HFFc6 (cell line): ENCODE data around the gene DEGS1. TPM values are rescaled to one million over a fixed set of nuclear protein-coding genes. Genes with fewer than 3 reads are reported as not detected.

ENCODE experiments used
- DNase-seq: peaks from one replicate; pipeline ENCODE4 v3.0.0-alpha.2; 2018
- H3K27ac Mint-ChIP-seq: 2 replicates; pipeline ENCODE4 v1.8.0; 2020; ENCODE audit warnings: mild to moderate bottlenecking, mixed read lengths
- H3K27me3 Mint-ChIP-seq: 2 replicates; pipeline ENCODE4 v1.8.0; 2021; ENCODE audit warnings: mild to moderate bottlenecking, moderate library complexity, mixed read lengths; ENCODE audit not compliant: insufficient read depth
- H3K36me3 Mint-ChIP-seq: 2 replicates; pipeline ENCODE4 v1.8.0; 2021; ENCODE audit warnings: low read depth, mixed read lengths
- H3K4me1 Mint-ChIP-seq: 2 replicates; pipeline ENCODE4 v1.8.0; 2020; ENCODE audit warnings: low read depth, mixed read lengths
- H3K4me3 Mint-ChIP-seq: 2 replicates; pipeline ENCODE4 v1.8.0; 2020; ENCODE audit warnings: mild to moderate bottlenecking, moderate library complexity, mixed read lengths
- H3K9me3 Mint-ChIP-seq: 2 replicates; pipeline ENCODE4 v1.8.0; 2020; ENCODE audit warnings: mild to moderate bottlenecking, mixed read lengths
- total RNA-seq, 6 experiments: library from RNA; stranded (reverse); fragmentation: NEBNext Ultra II Directional; extraction: Animal tissue kit (Norgen Biotek cat#: 25700); gene quantifications; 2 replicates in 1 of 6; 3 replicates in 5 of 6; pipeline ENCODE4 v1.2.3, GENCODE V29; 2021
- TF ChIP-seq, protein P1 (sequence below): fragments of 200-600 bp; sonication (generic); IDR thresholded peaks from 2 replicates; pipeline ENCODE4 v1.5.0; 2021; ENCODE audit warnings: antibody characterized with exemption, mild to moderate bottlenecking

The DEGS1 gene
- total RNA-seq, 6 experiments from 2014 or later = 130 to 189 (median 145) TPM

DNA sequence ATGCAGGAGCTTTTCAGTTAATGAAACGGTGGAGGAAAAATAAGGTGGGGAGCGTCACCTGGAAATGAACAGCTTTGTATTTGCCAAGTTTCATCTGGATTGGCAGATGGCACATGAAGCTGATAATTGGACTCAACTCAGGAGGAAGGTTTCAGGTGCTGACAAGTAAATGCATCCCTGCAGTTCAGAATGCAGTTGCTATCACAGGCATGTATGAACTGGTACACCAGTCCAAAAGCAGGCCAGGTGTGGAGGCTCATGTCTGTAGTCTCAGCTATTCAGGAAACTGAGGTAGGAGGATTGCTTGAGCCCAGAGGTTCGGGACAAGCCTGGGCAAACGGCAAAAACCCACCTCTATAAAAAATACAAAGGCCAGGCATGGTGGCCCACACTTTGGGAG, 15.5 kb downstream of the DEGS1 start:
- Mint-ChIP-seq H3K27me3 (peaks cover 1% of the 10 kb centered on the region; the same call in 1 of the 2 replicates), H3K27ac (no peak overlapping the region), H3K9me3 (no peaks in the 10 kb centered on the region), H3K4me3 (no peak overlapping the region), H3K36me3 (peaks cover 10% of the 10 kb centered on the region), H3K4me1 (peaks cover 21% of the 10 kb centered on the region)
- DNase-seq = no peak
- TF ChIP-seq, protein P1, sequence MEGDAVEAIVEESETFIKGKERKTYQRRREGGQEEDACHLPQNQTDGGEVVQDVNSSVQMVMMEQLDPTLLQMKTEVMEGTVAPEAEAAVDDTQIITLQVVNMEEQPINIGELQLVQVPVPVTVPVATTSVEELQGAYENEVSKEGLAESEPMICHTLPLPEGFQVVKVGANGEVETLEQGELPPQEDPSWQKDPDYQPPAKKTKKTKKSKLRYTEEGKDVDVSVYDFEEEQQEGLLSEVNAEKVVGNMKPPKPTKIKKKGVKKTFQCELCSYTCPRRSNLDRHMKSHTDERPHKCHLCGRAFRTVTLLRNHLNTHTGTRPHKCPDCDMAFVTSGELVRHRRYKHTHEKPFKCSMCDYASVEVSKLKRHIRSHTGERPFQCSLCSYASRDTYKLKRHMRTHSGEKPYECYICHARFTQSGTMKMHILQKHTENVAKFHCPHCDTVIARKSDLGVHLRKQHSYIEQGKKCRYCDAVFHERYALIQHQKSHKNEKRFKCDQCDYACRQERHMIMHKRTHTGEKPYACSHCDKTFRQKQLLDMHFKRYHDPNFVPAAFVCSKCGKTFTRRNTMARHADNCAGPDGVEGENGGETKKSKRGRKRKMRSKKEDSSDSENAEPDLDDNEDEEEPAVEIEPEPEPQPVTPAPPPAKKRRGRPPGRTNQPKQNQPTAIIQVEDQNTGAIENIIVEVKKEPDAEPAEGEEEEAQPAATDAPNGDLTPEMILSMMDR = no peak

DNA sequence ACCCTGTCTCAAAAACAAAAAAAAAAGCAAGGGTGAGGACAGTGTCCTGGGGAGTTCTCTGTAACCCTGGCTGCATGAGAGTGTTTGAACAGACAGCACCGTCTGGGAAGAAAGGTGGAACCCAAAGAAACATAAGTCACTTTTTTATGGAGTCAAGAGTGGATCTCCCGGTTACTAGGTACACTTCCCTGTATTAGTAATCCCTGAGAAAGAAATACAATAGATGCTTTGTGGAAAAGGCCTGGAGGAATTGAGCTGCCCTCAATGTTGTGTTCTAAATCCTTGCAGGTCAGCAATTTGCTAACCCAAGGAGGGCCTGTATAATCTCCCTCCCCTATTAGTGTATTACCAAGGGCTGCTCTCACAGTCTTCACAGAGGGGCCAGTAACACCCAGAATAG, 16.6 kb downstream of the DEGS1 start:
- Mint-ChIP-seq H3K4me3 (no peak overlapping the region), H3K9me3 (no peaks in the 10 kb centered on the region), H3K36me3 (peaks cover 4% of the 10 kb centered on the region), H3K27me3 (no peaks in the 10 kb centered on the region), H3K27ac (peak overlapping the region; percentile 24; the same call in 1 of the 2 replicates), H3K4me1 (peaks cover 30% of the 10 kb centered on the region)
- TF ChIP-seq, protein P1 = no peak
- DNase-seq = no peak

DNA sequence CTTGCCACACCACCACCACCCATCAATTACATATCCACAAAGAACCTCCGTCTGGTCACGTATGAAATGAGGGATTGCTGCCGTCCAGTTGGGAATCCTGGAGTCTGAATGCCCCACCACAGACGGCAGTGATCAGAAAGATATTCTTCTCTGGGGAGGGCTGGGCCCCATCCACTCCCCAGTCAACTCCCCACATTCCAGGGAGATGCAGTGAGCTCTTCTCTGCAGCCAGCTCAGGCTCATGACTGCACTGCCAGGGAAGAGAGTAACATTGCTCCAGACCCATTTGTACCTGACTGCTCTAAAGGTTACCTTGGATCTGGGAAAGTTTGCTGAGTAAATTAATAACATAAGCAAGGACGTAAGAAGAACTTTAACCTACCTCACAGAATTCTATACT, 18.3 kb downstream of the DEGS1 start:
- peaks cover 38% of the 10 kb centered on the region for H3K4me1 Mint-ChIP-seq
- peak; percentile 21 for DNase-seq
- H3K9me3 Mint-ChIP-seq = no peaks in the 10 kb centered on the region
- no peak overlapping the region for H3K4me3 Mint-ChIP-seq
- H3K27me3 Mint-ChIP-seq = no peaks in the 10 kb centered on the region
- no peaks in the 10 kb centered on the region; the same call in 1 of the 2 replicates for H3K36me3 Mint-ChIP-seq
- TF ChIP-seq, protein P1 = no peak
- peak overlapping the region; percentile 41 for H3K27ac Mint-ChIP-seq

DNA sequence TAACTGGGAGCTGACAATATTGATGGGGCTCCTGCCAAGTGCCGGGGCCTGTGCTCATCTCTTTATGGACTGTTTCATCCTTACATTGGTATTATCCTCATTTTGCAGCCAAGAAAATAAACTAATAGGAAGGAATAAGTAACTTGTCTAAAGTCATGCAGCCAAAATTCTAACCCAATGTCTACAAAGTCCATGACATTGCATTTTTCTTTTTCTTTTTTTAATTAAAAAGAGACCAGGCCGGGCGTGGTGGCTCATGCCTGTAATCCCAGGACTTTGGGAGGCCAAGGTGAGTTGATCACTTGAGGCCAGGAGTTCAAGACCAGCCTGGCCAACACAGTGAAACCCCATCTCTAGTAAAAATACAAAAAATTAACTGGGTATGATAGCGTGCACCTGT, 18.8 kb downstream of the DEGS1 start:
- Mint-ChIP-seq H3K9me3 (no peaks in the 10 kb centered on the region), H3K27ac (peak overlapping the region; percentile 41), H3K4me1 (peaks cover 38% of the 10 kb centered on the region), H3K36me3 (no peaks in the 10 kb centered on the region; the same call in 1 of the 2 replicates), H3K4me3 (no peak overlapping the region), H3K27me3 (no peaks in the 10 kb centered on the region)
- TF ChIP-seq, protein P1 = no peak
- no peak for DNase-seq

DNA sequence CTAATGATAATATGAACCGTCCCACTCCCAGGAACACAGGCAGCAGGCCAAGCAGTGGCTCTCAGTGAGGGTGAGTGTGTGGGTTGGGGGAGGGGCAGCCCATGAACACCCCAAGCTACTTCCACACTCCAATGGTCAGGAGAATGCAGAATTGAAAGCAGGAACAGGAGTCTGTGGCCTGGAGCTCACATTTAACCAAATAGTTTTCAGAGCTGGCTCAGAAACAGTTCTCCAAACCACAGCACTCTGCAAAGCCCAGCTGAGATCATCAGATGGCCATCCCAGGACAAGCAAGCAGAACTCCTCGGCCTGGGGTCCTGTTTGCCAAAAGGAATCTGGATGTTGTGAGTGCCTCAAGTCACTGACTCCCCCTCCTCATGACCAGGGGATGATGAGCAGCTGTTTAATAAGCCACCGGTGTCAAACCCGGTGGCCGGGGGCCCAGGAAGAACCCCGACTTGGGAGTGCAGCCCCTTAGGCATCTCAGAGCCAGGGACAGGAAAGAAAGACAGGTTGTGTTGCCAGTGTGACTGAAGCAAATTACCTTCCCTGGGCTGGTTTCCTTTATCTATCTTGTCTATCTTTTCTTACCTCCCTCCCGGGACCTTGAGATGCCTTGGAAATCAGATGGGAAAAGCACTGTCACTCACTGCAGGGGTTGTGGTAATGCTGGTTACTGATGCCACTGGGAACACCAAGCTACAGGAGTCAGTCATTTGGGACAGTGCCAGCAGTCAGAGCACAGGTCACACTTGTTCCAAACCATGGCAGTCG, 20.4 kb downstream of the DEGS1 start:
- TF ChIP-seq, protein P1 = no peak
- DNase-seq = peak; percentile 43
- H3K27me3 Mint-ChIP-seq = no peaks in the 10 kb centered on the region
- H3K9me3 Mint-ChIP-seq = no peaks in the 10 kb centered on the region
- H3K36me3 Mint-ChIP-seq = no peaks in the 10 kb centered on the region; the same call in 1 of the 2 replicates
- H3K4me3 Mint-ChIP-seq = no peak overlapping the region
- peaks cover 38% of the 10 kb centered on the region for H3K4me1 Mint-ChIP-seq
- H3K27ac Mint-ChIP-seq = peak overlapping the region; percentile 69
